ENCODE results near the gene PCOLCE2. TPM values are rescaled to one million over a fixed set of nuclear protein-coding genes. Genes with fewer than 3 reads are reported as not detected.
"Not testable (repeated sequence)": the region's sequence is repeated elsewhere in the genome, so short reads cannot be mapped to it uniquely, and the experiment has no call there.

Gene PCOLCE2
- total and polyA plus RNA-seq, 4 donors = 73.0 to 181 (median 94.7) TPM

DNA sequence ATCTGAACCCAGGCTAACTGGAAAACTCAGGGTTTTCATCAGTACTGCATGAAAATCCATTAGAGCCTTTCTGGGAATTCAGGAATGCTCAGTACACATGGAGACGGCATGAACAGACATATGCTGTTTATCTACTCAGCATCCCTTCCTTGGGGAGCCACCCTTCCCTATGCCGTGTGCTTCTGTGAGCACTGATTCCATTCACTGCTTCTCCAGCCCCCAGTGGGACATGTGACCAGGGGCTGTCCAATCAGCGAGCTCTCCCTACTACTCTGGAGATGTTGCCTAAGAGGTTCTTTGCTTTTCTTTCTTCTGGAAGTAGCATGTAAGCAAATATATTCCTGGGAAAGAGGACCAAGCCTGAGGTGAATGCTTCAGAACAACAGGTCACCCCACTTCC is 5.6 kb upstream of the PCOLCE2 start:
- ATAC-seq (ENCODE audit: low FRiP score) = no peak
- Histone ChIP-seq H3K27ac (ENCODE audit: low read depth in 1 of 2, low read length in 2 of 2) (no peak overlapping the region), H3K27me3 (ENCODE audit: control insufficient read depth in 1 of 2, insufficient read depth in 2 of 2, low read length in 1 of 2) (no peaks in the 10 kb centered on the region), H3K36me3 (ENCODE audit: control insufficient read depth in 1 of 2, insufficient read depth in 2 of 2, low read length in 1 of 2) (no peaks in the 10 kb centered on the region), H3K4me1 (ENCODE audit: control insufficient read depth in 1 of 2, insufficient read depth in 2 of 2, low read length in 2 of 2) (no peaks in the 10 kb centered on the region), H3K9me3 (ENCODE audit: control insufficient read depth, low read length) (no peaks in the 10 kb centered on the region), H3K4me3 (ENCODE audit: low read length in 2 of 2) (no peak overlapping the region)
- intact Hi-C loops (cut with DNase I) = no loop called here
- 63 to 66% methylated on average over 3 of the region's 3 CpGs for WGBS, 2 donors
- no peak for DNase-seq

DNA sequence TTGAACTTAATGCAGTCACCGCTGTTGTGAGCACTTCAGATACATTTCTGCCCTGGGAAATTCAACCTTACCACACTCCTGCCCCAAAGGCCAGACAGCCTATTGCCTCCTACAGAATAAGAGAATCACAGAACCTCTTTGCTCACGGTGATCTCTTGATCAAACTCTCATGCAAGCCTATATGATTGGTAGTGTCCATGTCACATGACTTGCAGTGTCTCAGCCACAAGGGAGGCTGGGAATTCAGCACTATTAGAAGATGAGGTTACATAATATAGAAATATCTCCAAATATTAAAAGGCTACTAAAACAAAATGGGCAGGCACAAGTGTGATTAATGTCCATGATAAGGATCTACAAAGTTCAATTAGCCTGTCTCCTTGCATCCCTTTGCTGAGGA is 3.8 kb upstream of the PCOLCE2 start:
- ATAC-seq (ENCODE audit: low FRiP score) = no peak
- H3K4me3 ChIP-seq (ENCODE audit: low read length in 2 of 2) = no peak overlapping the region
- DNase-seq = no peak

DNA sequence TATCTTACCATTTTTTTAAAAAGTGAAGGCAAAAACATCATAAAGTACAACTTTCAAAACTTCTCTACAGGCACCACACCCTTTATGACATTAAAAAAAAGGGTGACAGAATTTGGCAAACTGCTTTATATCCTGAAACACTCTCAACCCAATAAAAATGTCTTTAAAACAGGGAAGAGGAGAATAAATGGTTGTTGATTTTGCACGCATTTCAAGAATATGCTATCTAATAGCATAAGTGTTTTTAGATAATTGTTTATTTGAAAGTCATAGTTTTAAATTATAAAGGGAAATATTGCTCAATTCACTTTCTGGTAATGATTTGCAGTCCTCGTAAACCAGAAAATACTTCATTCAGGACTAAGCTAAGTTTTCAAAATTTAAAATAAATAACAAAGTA is 1.7 kb upstream of the PCOLCE2 start:
- H3K4me1 ChIP-seq (ENCODE audit: control insufficient read depth in 1 of 2, insufficient read depth in 2 of 2, low read length in 2 of 2) = no peaks in the 10 kb centered on the region
- no peaks in the 10 kb centered on the region for H3K36me3 ChIP-seq (ENCODE audit: control insufficient read depth in 1 of 2, insufficient read depth in 2 of 2, low read length in 1 of 2)
- no peak overlapping the region for H3K4me3 ChIP-seq (ENCODE audit: low read length in 2 of 2)
- H3K27ac ChIP-seq (ENCODE audit: low read depth in 1 of 2, low read length in 2 of 2) = no peak overlapping the region
- DNase-seq (no peak), ATAC-seq (ENCODE audit: low FRiP score) (peak; percentile 15)
- H3K9me3 ChIP-seq (ENCODE audit: control insufficient read depth, low read length) = no peaks in the 10 kb centered on the region
- WGBS, 2 donors = 88 to 89% methylated on average over 2 of the region's 2 CpGs
- intact Hi-C loops (cut with DNase I) = no loop called here
- H3K27me3 ChIP-seq (ENCODE audit: control insufficient read depth in 1 of 2, insufficient read depth in 2 of 2, low read length in 1 of 2) = no peaks in the 10 kb centered on the region

More for the DNA sequence above, 3.8 kb upstream of the PCOLCE2 start:
- H3K27me3 ChIP-seq (ENCODE audit: control insufficient read depth in 1 of 2, insufficient read depth in 2 of 2, low read length in 1 of 2) = no peaks in the 10 kb centered on the region
- intact Hi-C loops (cut with DNase I) = no loop called here
- H3K9me3 ChIP-seq (ENCODE audit: control insufficient read depth, low read length) = no peaks in the 10 kb centered on the region
- 95 to 97% methylated on average over 2 of the region's 2 CpGs for WGBS, 2 donors
- H3K27ac ChIP-seq (ENCODE audit: low read depth in 1 of 2, low read length in 2 of 2) = no peak overlapping the region
- no peaks in the 10 kb centered on the region for H3K4me1 ChIP-seq (ENCODE audit: control insufficient read depth in 1 of 2, insufficient read depth in 2 of 2, low read length in 2 of 2)
- no peaks in the 10 kb centered on the region for H3K36me3 ChIP-seq (ENCODE audit: control insufficient read depth in 1 of 2, insufficient read depth in 2 of 2, low read length in 1 of 2)

DNA sequence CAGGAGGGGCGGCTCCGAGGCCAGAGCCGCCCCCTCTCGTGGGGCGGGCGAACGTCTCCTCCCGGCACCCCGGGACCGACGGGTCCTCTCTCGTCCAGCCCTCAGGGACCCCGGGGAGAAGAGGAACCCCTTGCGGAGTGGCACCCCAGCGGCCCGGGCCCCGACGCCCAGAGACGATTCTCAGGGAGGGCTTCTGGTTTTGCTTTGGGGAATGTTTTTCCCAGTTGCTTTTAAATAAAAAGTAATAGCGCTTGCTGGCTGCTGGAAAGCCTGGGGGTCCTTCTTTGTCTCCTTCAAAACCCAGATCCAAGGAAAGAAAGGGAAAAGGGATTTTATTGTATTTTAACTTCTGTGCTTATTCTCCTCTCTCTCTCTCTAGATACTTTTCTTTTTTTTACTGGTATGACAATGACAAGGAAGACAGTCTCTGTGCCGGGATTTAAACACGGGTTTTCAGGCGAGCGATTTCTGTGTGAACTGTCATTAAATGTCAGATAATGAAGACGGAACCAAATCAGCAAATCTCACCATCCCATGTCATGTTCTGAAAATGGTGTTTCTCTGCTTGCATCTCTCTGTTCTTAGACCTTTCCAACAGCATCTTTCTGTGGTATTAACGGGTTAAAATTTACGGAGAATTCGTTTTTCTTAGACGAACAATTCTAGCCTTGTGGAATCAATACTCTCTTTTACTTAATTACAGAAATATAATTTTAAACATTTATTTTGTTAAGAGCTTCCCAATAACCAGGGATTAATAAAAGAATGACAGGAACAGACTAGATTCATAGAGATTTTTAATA is 530 bp upstream of the PCOLCE2 start:
- Histone ChIP-seq H3K27ac (ENCODE audit: low read depth in 1 of 2, low read length in 2 of 2) (no peak overlapping the region), H3K27me3 (ENCODE audit: control insufficient read depth in 1 of 2, insufficient read depth in 2 of 2, low read length in 1 of 2) (no peaks in the 10 kb centered on the region), H3K36me3 (ENCODE audit: control insufficient read depth in 1 of 2, insufficient read depth in 2 of 2, low read length in 1 of 2) (no peaks in the 10 kb centered on the region), H3K4me1 (ENCODE audit: control insufficient read depth in 1 of 2, insufficient read depth in 2 of 2, low read length in 2 of 2) (no peaks in the 10 kb centered on the region), H3K9me3 (ENCODE audit: control insufficient read depth, low read length) (no peaks in the 10 kb centered on the region), H3K4me3 (ENCODE audit: low read length in 2 of 2) (peak overlapping the region; percentile 70 to 91)
- 12 to 13% methylated on average over 24 to 29 of the region's 29 CpGs for WGBS, 2 donors
- ATAC-seq (ENCODE audit: low FRiP score) (peak; percentile 55), DNase-seq (no peak)
- intact Hi-C loops (cut with DNase I) = loop anchor here in 1 of 2 donors (5.0 kb wide), 1 partner anchor 88 kb away; no protein-coding TSS in a partner anchor

DNA sequence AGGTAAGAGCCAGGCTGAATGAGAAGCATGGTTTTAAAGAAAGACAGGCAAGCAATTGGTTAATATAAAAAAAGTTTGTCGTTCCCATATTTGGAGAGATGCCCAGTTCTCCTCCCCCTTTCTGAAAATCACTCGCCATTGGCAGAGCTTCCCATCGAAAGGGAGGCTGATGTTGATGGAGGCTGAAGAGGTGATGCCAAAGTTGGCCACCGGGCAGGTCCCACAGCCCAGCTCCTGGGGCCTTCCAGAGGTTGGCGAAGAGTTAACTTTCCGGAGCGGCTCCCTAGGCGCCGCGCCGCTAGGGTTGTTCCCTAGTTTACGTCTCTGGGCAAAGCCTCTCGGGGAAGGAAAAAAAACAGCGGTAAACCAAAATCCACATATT is 793 bp downstream of the PCOLCE2 start:
- DNase-seq (peak in 1 of 2 donors; percentile 67), ATAC-seq (ENCODE audit: low FRiP score) (peak; percentile 69)
- WGBS, 2 donors = 0 to 1% methylated on average over 14 of the region's 14 CpGs
- Histone ChIP-seq H3K27ac (ENCODE audit: low read depth in 1 of 2, low read length in 2 of 2) (no peak overlapping the region), H3K27me3 (ENCODE audit: control insufficient read depth in 1 of 2, insufficient read depth in 2 of 2, low read length in 1 of 2) (no peaks in the 10 kb centered on the region), H3K4me1 (ENCODE audit: control insufficient read depth in 1 of 2, insufficient read depth in 2 of 2, low read length in 2 of 2) (no peaks in the 10 kb centered on the region), H3K4me3 (ENCODE audit: low read length in 2 of 2) (peak overlapping the region; percentile 70 to 91), H3K9me3 (ENCODE audit: control insufficient read depth, low read length) (no peaks in the 10 kb centered on the region), H3K36me3 (ENCODE audit: control insufficient read depth in 1 of 2, insufficient read depth in 2 of 2, low read length in 1 of 2) (no peaks in the 10 kb centered on the region)
- intact Hi-C loops (cut with DNase I) = loop anchor here in 1 of 2 donors (5.0 kb wide), 1 partner anchor 89 kb away; no protein-coding TSS in a partner anchor

DNA sequence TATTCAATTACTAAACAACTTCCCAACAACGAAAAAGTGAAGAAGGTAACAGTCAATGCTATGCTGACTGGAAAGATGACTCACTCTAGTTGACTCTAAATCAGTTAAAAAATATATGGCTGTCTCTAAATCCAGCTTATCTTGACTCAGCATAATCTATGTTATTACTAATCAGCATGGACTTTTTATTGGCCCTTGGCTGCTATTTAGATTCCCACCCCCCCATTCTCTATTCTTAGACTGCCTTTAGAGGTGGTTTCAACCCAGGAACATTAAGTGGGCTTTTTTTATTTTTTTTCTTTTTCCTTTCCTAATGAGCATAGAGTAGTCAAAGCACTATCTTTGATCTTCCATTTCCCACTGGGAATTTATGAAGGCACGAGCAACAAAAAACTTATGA is 1.9 kb downstream of the PCOLCE2 start:
- intact Hi-C loops (cut with DNase I) = loop anchor here in 1 of 2 donors (5.0 kb wide), 1 partner anchor 90 kb away; no protein-coding TSS in a partner anchor
- H3K4me1 ChIP-seq (ENCODE audit: control insufficient read depth in 1 of 2, insufficient read depth in 2 of 2, low read length in 2 of 2) = no peaks in the 10 kb centered on the region
- no peak overlapping the region for H3K27ac ChIP-seq (ENCODE audit: low read depth in 1 of 2, low read length in 2 of 2)
- H3K9me3 ChIP-seq (ENCODE audit: control insufficient read depth, low read length) = no peaks in the 10 kb centered on the region
- H3K4me3 ChIP-seq (ENCODE audit: low read length in 2 of 2) = peak overlapping the region in 1 of 2 donors; percentile 2
- no peaks in the 10 kb centered on the region for H3K36me3 ChIP-seq (ENCODE audit: control insufficient read depth in 1 of 2, insufficient read depth in 2 of 2, low read length in 1 of 2)
- H3K27me3 ChIP-seq (ENCODE audit: control insufficient read depth in 1 of 2, insufficient read depth in 2 of 2, low read length in 1 of 2) = no peaks in the 10 kb centered on the region
- ATAC-seq (ENCODE audit: low FRiP score) = no peak
- WGBS, 2 donors = 44 to 53% methylated on average over 2 of the region's 2 CpGs
- DNase-seq = no peak

DNA sequence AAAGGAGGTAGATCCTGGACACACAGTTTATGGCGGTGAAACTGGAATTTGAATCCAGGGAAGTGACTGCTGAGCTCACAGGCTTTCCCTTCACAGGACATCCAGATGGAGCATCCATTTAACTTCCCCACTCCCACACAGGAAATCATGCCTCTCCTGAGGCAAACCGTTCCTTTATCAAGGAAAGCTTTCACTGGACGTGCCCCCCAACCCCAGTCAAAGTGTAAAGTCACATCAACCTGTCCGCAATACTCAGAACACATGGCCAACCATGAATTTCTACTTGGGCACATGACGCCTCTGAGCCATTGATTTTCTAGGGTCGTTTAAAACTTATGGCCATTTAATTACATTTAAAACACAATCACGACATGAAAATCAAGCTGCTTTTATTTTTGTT is 2.9 kb downstream of the PCOLCE2 start:
- Histone ChIP-seq H3K4me1 (ENCODE audit: control insufficient read depth in 1 of 2, insufficient read depth in 2 of 2, low read length in 2 of 2) (no peaks in the 10 kb centered on the region), H3K36me3 (ENCODE audit: control insufficient read depth in 1 of 2, insufficient read depth in 2 of 2, low read length in 1 of 2) (no peaks in the 10 kb centered on the region), H3K27me3 (ENCODE audit: control insufficient read depth in 1 of 2, insufficient read depth in 2 of 2, low read length in 1 of 2) (no peaks in the 10 kb centered on the region), H3K27ac (ENCODE audit: low read depth in 1 of 2, low read length in 2 of 2) (no peak overlapping the region), H3K9me3 (ENCODE audit: control insufficient read depth, low read length) (no peaks in the 10 kb centered on the region), H3K4me3 (ENCODE audit: low read length in 2 of 2) (no peak overlapping the region)
- 82 to 88% methylated on average over 7 of the region's 7 CpGs for WGBS, 2 donors
- DNase-seq = no peak
- no peak for ATAC-seq (ENCODE audit: low FRiP score)
- intact Hi-C loops (cut with DNase I) = loop anchor here in 1 of 2 donors (5.0 kb wide), 1 partner anchor 91 kb away; no protein-coding TSS in a partner anchor

DNA sequence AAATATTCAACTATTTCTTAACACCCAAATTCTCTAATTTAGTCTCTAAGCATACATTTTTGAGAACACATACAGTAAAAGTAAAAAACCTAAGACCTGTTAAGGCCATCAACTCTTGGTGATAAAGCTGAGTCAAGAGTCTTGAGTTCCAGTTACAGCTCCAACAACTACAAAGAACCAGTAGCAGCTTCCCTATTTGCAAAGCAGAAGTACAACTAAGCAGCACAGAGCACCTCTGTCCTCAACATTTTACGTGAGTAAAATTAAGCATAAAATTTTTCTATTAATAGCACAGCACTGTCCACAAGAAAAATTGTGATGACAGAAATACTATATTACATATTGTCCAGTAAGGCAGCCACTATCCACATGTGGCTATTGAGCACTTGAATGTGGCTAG is 4.4 kb downstream of the PCOLCE2 start:
- Histone ChIP-seq H3K27me3 (ENCODE audit: control insufficient read depth in 1 of 2, insufficient read depth in 2 of 2, low read length in 1 of 2) (no peaks in the 10 kb centered on the region), H3K27ac (ENCODE audit: low read depth in 1 of 2, low read length in 2 of 2) (no peak overlapping the region), H3K4me3 (ENCODE audit: low read length in 2 of 2) (no peak overlapping the region), H3K9me3 (ENCODE audit: control insufficient read depth, low read length) (no peaks in the 10 kb centered on the region), H3K4me1 (ENCODE audit: control insufficient read depth in 1 of 2, insufficient read depth in 2 of 2, low read length in 2 of 2) (no peaks in the 10 kb centered on the region), H3K36me3 (ENCODE audit: control insufficient read depth in 1 of 2, insufficient read depth in 2 of 2, low read length in 1 of 2) (no peaks in the 10 kb centered on the region)
- DNase-seq = no peak
- WGBS, 2 donors = 51% methylated on average over 1 of the region's 1 CpG
- intact Hi-C loops (cut with DNase I) = no loop called here
- ATAC-seq (ENCODE audit: low FRiP score) = no peak

DNA sequence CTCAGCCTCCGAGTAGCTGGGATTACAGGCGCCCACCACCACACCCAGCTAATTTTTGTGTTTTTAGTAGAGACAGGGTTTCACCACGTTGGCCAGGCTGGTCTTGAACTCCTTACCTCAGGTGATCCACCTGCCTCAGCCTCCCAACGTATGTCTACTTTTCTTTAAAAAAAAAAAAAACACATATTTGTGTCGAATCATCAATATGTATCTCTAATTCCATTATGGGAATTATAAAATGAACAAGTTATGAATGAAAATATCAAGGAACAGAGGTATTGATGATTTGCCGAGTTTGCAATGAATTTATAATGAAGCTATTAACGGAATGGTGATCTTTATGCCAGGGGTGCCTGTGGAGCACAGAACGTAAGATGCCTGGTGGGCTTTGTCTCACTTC is 5.3 kb downstream of the PCOLCE2 start:
- intact Hi-C loops (cut with DNase I); DNase-seq; H3K27me3 ChIP-seq (ENCODE audit: control insufficient read depth in 1 of 2, insufficient read depth in 2 of 2, low read length in 1 of 2); H3K9me3 ChIP-seq (ENCODE audit: control insufficient read depth, low read length); ATAC-seq (ENCODE audit: low FRiP score); H3K4me3 ChIP-seq (ENCODE audit: low read length in 2 of 2); H3K27ac ChIP-seq (ENCODE audit: low read depth in 1 of 2, low read length in 2 of 2); H3K4me1 ChIP-seq (ENCODE audit: control insufficient read depth in 1 of 2, insufficient read depth in 2 of 2, low read length in 2 of 2); H3K36me3 ChIP-seq (ENCODE audit: control insufficient read depth in 1 of 2, insufficient read depth in 2 of 2, low read length in 1 of 2): not testable (repeated sequence)
- WGBS, 2 donors = 82 to 85% methylated on average over 8 of the region's 8 CpGs

Data from aorta (tissue), 5 donors.